GM19452 (cell line): ENCODE measurements around the gene TFDP1.

ENCODE experiments used
- ATAC-seq: cut with Tn5 transposase; IDR thresholded peaks from one replicate; pipeline ENCODE4 v1.9.1; 2021; ENCODE audit not compliant: unreplicated experiment

TFDP1 gene

GRCh38 chr13:113564331-113565023, 20.1 kb upstream of the TFDP1 start:
- no peak for ATAC-seq

DNA sequence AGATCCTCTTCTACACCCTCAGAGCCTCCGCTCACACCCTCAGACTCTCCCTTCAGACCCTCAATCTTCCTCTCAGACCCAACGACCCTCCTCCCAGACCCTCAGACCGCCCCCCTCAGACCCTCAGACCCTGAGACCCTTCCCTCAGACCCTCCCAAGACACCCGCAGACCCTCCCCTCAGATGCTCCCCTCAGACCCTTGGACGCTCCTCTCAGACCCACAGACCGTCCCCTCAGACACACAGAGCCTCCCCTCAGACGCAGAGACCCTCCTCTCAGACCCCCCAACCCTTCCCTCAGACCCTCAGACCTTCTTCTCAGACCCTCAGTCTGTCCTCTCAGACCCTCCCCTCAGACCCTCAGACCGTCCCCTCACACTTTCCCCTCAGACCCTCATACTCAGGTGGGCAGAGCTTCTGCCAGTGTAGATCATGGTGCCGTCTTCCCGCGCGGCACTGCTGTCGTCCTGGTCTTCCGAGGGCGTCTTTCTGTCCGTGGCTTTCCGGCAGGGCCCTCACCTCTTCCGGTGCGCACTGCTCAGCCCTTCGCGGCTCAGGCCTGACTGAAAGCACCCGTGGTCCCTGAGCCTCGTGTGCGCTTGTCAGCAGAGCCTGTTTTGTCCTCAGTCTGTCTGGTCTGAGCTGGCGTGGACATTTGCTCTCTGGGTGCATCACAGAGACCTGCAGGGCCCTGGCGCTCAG, 18.9 kb upstream of the TFDP1 start:
- ATAC-seq: no peak

DNA sequence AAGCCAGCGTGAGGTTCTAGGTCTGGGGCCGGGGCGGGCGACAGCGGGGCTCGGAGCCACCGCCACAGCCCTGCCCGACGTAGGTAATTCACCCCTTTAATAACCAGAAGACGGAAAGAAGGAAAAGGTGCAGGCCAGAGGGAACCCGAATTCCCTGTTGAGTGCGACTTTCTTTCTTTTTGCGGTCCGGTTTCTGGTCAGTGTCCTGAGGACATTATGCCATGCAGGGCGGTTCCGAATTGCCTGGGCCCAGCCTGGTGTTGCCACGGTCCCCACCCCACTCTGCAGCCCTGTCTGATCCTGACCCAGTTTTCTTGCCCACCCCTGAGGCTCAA, 18.4 kb upstream of the TFDP1 start:
- ATAC-seq: no peak

- no peak for ATAC-seq
Observed at GRCh38 chr13:113567681-113568080, 16.9 kb upstream of the TFDP1 start.

DNA sequence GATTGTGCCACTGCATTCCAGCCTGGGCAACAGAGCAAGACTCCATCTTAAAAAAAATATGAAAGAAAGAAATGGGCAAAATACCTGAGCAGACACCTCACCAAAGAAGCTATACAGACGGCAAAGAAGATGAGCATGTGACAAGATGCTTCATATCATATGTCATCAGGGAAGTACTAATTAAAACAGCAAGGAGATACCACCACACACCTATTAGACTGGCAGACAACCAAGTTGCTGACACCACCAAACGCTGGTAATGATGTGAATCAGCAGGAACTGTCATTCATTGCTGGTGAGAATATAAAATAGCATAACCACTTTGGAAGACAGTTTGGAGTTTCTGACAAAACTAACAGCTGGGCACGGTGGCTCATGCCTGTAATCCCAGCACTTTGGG, 11.5 kb upstream of the TFDP1 start:
- no peak for ATAC-seq

DNA sequence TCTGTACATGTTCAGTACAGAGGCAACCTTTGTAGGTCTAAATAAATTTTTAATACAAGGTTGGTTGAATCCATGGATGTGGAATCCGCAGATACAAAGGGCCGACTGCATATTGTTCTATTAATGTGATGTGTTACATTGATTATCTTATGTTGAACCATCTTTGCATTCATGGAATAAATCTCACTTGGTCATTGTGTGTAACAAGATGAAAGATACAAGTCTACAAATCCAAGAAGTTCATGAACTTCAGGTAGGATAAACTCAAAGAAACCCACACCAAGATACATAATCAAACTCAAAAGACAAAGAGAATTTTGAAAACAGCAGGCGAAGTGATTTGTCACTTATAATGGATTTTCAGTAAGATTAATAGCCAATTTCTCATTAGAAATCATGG, 8.0 kb upstream of the TFDP1 start:
- no peak for ATAC-seq

GRCh38 chr13:113577881-113578435, 6.6 kb upstream of the TFDP1 start:
- ATAC-seq: no peak

DNA sequence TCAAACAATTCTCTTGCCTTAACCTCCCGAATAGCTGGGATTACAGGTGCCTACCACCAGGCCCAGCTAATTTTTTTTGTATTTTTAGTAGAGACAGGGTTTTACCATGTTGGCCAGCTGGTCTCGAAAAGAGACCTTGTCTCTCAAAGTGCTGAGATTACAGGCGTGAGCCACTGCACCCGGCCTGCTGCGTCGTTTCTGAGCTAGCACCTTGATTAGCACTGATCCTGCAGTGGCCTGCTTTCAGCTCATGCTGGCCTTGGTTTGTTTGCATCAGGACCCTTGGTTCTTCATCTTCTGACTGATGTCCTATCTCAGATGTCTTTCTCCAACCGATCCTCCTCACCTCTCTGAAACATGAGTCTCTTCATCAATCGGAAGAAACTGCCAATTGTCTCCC, 4.9 kb upstream of the TFDP1 start:
- no peak for ATAC-seq

- ATAC-seq: no peak
Observed at GRCh38 chr13:113581871-113582270, 2.7 kb upstream of the TFDP1 start.

DNA sequence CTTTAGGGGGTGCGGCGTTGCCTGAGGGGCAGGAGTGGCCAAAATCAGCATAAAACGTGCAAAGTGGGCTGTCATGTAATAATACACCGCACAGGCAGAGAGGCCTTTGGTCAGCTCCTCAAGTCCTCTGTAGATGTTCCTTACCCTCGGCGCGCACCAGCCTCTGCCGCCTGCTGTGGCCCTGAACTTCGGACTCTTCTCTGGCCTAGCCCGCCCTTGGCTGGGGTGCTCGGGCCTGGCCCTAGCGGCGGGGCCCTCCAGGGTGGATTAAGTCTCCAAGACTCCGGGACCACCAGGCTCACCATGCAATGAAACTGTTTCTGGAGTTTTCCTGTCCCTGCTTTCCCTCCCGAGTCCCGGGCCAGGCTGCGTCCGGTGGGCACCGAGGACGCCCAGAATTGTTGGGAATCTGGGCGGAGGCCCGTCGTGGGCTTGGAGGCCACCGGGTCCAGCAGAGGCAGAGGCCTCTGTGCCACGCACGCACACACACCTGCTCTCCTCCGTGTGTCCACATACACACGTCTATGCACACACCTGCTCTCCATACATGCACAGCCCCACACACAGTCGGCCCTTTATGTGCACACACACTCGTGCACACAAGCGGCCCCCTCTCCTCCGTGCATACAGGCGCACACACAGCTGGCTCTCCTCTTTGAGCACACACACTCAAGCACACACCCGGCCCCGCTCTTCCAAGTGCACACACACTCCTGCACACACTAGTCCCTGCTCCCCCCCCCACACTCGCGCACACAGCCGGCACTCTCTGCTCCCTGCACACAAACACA, 1.5 kb upstream of the TFDP1 start:
- no peak for ATAC-seq

- peak; percentile 43 for ATAC-seq
Observed at GRCh38 chr13:113584870-113585671, 518 bp downstream of the TFDP1 start.

DNA sequence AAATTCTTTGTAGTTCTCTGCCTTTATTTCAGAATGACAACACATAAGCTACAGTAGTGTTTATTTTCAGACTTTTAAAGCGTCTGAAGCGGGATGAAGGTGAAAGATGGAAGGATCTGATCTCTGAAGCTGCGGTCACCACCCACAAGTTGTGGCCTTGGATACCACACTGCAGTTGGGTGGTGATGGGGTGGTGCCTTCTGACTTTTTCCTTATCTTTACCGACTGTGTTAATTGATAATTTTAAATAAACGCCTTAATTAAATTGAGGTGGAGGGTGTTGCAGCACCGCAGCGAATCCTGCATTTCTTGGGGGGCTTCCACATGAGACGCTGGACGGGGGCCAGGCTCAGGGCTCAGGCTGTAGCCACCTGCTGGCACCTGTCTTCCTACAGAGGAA, 1.3 kb downstream of the TFDP1 start:
- no peak for ATAC-seq

DNA sequence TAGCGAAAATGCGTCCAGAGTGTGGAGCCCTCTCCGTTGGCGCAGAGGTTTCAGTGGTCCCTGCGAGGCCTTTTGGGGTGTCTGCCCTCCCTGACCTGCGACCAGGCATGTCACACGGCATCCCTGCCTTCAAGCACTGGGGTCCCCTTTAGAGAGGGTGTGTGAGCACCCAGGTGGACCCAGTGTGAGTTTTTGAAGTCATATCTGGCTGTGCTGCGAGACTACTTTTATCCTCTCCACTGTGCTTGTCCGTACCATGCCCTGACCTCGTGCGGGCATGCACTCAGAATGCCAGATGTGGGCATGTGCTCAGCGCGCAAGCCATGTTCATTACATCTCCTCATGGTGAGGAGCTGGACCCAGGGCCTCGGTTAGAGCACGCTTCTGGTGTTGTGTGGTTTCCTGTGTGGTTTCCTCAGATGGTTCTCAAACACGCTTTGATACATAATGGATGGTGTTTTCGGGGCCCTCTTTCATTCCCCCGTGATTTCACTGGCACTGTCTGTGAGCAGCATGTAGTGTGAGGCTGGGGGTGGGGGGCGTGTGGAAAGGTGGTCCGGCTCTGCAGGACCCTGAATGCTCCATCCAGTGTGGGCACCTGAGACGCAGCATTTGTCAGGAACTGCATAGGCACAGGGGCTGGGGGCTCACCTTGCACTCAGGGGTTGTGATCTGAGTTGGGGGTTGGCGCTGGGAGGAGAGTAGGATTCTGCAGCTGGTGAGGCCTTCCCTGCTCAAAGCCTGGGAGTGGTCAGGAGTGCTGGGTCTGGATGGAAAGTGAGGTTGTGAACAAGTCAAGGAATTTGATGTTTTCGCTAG, 2.3 kb downstream of the TFDP1 start:
- no peak for ATAC-seq

- no peak for ATAC-seq
Observed at GRCh38 chr13:113588394-113589111, 4.0 kb downstream of the TFDP1 start.

- ATAC-seq: no peak
Observed at GRCh38 chr13:113589251-113589960, 4.9 kb downstream of the TFDP1 start.

GRCh38 chr13:113589961-113590339, 5.4 kb downstream of the TFDP1 start:
- ATAC-seq: no peak

- ATAC-seq: no peak
Observed at GRCh38 chr13:113591750-113592149, 7.2 kb downstream of the TFDP1 start.

GRCh38 chr13:113592571-113592970, 8.0 kb downstream of the TFDP1 start:
- no peak for ATAC-seq
